KOPT-K1 (cell line): ENCODE data around the gene DYNC2H1.

Experiments used
- H3K27ac ChIP-seq: fragments of 200-600 bp; sonication (generic); 2 replicates; pipeline ENCODE4 v1.5.1; 2016; ENCODE audit warnings: antibody characterized with exemption, mild to moderate bottlenecking, low read depth, low read length; ENCODE audit not compliant: poor library complexity, severe bottlenecking
- H3K36me3 ChIP-seq: fragments of 200-600 bp; sonication (generic); 2 replicates; pipeline ENCODE4 v1.5.1; 2017; ENCODE audit warnings: antibody characterized with exemption, mild to moderate bottlenecking, low read length, moderate library complexity; ENCODE audit not compliant: insufficient read depth
- H3K9me3 ChIP-seq: fragments of 200-600 bp; sonication (generic); 2 replicates; pipeline ENCODE4 v1.5.1; 2017; ENCODE audit warnings: antibody characterized with exemption, low read length, mild to moderate bottlenecking; ENCODE audit not compliant: insufficient read depth, poor library complexity, severe bottlenecking

DYNC2H1 gene

DNA sequence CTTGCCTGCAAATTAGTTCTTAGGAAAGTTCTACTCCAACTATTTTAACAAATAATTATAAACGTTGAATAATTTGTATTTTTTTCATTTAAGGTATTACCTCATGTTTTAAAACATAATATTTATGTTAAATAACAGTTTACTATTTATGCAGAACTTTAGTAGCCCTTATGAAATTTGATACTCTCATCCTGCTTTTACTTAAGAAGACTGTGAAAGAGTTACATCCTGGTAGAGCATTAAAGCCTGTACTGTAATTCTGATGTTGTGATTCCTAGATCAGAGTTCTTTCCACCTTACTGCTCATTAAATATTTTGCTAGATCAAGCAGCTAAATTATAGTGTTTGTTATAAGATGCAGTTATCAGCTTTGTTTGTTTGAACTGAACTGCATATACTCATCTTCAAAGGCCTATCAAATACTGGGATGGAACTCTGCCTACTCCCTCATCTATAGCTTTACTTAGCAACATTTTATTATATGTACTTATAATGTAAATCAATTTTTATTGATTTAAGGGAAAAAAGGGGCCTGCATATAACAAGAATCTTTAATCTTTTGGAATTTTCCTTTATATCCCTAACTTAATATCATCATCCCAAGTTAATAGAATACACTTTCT lies 304.2 kb downstream of the DYNC2H1 start:
- Histone ChIP-seq H3K27ac (no peak overlapping the region), H3K36me3 (no peaks in the 10 kb centered on the region), H3K9me3 (no peaks in the 10 kb centered on the region)

DNA sequence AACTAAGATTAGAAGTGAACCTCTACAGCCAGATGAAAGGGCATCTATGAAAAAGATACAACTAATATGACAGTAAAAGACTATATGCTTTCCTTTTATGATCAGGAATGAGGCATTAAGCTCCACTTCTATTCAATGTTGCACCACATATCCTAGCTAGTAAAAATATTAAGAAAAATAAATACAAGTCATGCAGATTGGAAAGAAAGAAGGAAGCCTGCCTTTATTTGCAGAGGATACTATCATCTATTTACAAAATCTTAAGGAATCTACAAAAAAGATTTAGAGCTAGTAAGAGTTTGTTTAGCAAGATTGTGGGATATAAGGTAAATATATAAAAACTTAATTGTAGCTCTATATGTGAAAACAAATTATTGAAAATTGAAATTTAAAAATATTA lies 308.8 kb downstream of the DYNC2H1 start:
- no peaks in the 10 kb centered on the region for H3K9me3 ChIP-seq
- no peaks in the 10 kb centered on the region for H3K36me3 ChIP-seq
- no peak overlapping the region for H3K27ac ChIP-seq

DNA sequence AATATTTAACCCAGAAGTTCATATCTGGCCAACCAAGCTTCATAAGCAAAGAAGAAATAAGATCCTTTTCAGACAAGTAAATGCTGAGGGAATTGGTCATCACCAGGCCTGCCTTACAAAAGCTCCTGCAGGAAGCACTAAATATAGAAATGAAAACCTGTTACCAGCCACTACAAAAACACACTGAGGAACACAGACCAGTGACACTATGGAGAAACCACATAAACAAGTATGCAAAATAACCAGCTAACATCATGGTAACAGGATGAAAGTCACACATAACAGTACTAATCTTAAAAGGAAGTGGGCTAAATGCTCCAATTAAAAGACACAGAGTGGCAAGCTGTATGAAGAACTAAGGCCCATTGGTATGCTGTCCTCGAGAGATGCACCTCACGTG lies 311.4 kb downstream of the DYNC2H1 start:
- no peaks in the 10 kb centered on the region for H3K9me3 ChIP-seq
- no peak overlapping the region for H3K27ac ChIP-seq
- H3K36me3 ChIP-seq, result no peaks in the 10 kb centered on the region

DNA sequence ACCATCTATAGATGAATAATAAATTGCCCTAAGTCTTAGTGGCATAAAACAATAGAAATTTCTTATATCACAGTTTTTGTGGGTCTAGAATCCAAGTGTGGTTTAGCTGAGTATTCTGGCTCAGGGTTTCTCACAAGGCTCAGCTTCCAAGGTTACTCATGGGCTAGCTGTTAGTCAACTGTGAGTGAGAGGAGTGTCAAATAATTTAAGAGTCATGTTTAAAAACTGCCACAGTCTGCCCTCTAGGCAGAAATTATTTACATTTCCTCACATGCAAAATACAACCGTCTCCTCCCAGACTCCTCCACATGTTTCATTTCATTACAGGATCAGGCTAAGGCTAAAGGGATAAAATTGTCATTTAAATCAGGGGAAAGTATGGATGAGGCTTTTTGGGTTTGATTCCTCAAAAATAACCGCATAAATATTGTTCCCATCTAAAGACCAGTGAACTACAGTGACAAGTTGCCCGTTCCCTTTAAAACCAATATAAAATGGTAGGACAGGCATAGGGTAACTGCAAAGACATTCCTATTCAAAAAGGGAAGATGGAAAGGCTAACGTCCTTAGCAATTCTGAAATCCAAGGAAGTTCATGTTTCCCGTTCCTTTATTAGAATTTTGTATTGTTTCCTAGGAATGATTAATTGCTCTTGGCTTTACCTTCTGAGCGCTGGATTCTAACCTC lies 324.3 kb downstream of the DYNC2H1 start:
- Histone ChIP-seq H3K27ac (no peak overlapping the region), H3K36me3 (no peaks in the 10 kb centered on the region), H3K9me3 (no peaks in the 10 kb centered on the region)

DNA sequence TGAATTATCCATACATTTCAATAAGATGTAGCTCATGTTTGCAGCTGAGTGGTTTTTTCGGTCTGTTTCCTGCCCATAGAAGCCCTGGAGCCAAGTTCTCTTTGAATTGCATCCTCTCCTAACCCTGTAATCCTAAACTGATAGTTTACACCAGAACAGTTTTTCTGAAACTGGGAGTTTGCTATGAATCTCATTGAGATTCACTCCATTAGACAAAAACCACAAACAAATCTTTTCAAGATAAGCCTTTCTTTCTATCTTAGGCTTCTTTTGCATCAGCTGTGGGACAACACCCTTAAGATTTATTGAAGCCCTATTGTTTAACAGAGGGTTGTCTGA lies 324.8 kb downstream of the DYNC2H1 start:
- Histone ChIP-seq H3K27ac (no peak overlapping the region), H3K9me3 (no peaks in the 10 kb centered on the region), H3K36me3 (no peaks in the 10 kb centered on the region)

DNA sequence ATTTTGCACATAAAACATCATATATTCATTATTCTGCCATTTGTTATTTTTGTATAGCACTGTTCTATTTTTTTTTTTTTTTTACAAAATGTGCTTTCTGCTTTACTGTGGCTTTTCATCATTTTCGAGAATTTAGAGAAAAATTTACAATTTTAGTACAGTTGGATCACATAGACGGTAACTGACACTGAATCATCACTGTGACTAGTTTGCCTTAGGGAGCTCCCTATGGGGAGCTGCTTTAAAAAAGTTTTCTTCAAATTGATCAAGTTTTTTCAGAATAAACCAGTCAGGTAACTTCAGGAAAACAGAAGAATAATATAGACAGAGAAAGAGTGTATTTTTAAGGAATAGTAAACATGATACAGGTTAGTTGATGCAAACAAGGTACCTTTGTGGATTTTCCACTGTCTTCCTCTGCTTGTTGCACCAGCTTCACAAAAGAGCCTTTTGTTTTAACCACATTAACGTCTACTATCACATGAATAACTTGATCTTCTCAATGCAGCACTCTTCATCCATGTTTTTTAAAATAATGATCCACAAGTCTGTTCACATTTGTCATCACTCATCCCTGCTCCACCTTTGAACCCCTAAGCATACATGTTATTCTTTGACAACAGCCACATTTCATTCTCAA lies 327.0 kb downstream of the DYNC2H1 start:
- Histone ChIP-seq H3K36me3 (no peaks in the 10 kb centered on the region), H3K27ac (no peak overlapping the region), H3K9me3 (no peaks in the 10 kb centered on the region)

DNA sequence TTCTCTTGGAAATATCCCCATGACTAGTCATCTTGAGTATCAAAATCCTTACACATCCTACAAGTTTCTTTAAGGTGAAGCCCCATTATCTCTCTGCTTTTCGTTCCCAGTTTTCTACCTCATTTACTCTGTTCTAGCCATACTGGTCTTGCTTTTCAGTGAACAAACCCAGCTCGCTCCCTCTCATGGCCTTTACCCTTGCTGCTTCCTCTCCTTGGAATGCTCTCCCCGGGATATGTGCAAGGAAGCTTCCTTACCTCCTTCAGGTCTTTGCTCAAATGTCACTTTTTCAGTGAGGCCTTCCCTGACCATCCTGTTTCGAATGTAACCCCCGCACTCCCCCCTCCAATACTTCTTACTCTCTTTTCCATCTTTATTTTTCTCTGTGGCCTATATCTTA lies 331.8 kb downstream of the DYNC2H1 start:
- H3K36me3 ChIP-seq, result no peaks in the 10 kb centered on the region
- no peak overlapping the region for H3K27ac ChIP-seq
- H3K9me3 ChIP-seq, result no peaks in the 10 kb centered on the region

DNA sequence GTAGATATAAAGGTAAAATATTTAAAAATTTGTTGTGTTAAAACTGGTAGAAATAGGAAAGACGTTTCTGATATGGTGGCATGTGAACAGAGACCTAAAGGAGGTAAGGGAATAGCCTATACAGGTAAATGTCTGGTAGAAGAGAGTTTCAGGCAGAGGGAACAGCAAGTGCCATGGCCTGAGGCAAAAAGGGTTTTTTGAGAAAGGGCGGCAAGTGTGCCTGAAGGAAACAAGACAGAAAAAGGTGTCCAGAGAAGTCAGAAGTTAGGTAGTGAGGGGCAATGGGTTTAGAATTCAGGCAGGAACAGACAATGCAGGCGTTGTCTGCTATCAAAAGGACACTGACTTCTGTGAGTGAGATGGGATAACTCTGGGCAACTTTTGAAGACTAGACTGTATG lies 339.7 kb downstream of the DYNC2H1 start:
- Histone ChIP-seq H3K9me3 (no peaks in the 10 kb centered on the region), H3K27ac (no peak overlapping the region), H3K36me3 (no peaks in the 10 kb centered on the region)

DNA sequence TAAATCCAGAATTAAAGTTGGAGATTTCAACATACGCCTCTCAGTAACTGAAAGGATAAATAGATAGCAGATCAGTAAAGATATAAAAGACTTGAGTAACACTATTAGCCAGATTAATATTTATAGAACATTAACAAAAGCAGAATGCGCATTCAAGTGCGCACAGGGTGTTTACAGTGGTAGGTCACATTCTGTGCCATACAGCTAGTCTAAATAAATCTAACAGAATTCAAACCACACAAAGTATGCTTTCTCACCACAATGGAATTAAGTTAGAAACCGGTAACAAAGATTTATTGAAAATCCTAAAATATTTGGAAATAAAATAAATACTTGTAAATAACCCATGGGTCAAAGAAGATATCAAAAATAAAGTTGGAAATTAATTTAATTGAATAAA lies 341.0 kb downstream of the DYNC2H1 start:
- Histone ChIP-seq H3K27ac (no peak overlapping the region), H3K9me3 (no peaks in the 10 kb centered on the region), H3K36me3 (no peaks in the 10 kb centered on the region)

DNA sequence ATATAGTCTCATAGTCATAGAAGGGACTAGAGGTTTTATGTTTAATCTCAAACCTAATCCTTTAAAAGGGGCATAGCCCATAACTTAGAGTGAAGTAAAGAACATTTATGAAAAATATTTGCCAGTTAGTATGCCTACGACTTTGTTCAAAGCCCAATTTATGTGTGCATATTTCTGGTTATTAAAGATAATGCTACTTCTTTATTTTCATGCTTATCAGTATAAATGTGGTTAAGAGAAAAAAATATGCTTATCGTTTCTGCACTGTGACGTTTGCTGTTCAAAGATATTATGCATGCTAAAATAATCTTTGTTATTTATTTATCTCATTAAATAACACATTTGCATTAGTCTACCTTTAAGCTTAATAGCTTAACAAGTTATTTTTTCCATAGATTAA lies 343.9 kb downstream of the DYNC2H1 start:
- Histone ChIP-seq H3K9me3 (no peaks in the 10 kb centered on the region), H3K27ac (no peak overlapping the region), H3K36me3 (no peaks in the 10 kb centered on the region)

DNA sequence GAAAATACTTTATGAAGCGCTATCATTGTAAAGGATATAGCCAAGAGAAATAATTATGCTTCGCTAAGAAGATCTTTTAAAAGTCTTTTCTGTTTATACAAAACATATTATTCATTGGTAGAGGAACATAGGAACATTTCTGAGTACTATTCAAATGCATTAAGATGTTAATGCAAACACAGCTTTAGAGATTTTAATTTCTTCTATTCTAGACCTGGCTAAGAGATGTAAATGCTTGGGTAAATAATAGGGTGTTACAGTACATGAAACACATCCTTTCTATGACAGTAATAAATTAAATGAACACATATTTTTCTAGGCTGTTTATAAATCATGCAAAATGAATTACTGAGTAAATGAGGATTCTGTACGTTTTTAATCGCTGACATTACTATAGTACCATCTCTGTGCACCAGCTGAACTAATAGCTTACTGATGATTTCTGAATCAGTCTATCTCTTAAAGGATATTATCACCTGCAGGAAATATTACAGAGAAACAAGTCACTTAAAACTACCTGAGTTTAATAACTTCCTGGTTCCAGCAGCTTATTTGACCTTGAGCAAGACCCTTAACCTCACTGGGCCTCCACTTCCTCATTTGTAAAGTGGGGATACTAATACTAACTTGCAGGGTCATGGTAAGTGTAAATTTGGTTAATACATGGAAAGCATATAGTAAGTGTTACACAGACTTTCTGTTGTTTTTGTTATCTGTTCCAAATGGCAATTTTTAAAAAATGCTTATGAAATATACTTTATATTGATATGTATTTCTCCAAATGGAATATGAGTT lies 344.9 kb downstream of the DYNC2H1 start:
- H3K9me3 ChIP-seq, result no peaks in the 10 kb centered on the region
- no peak overlapping the region for H3K27ac ChIP-seq
- no peaks in the 10 kb centered on the region for H3K36me3 ChIP-seq

DNA sequence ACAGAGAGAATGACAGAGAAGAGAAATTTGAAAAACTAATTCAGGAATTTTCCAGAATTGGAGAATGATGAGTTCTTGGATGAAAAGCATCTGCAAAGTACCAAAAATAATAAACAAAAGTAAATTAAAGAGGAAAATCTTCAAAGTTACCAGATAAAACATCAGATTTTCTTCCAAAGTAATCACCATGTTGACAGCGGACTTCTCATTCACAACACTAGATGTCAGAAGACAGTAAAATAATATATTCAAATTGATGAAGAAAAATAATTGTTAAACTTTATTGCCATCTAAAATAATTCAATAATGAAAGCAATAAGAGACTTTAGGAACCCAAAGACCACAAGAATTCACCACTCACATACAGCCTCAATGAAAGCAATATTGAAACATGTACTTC lies 355.2 kb downstream of the DYNC2H1 start:
- Histone ChIP-seq H3K9me3 (no peaks in the 10 kb centered on the region), H3K27ac (no peak overlapping the region), H3K36me3 (no peaks in the 10 kb centered on the region)

DNA sequence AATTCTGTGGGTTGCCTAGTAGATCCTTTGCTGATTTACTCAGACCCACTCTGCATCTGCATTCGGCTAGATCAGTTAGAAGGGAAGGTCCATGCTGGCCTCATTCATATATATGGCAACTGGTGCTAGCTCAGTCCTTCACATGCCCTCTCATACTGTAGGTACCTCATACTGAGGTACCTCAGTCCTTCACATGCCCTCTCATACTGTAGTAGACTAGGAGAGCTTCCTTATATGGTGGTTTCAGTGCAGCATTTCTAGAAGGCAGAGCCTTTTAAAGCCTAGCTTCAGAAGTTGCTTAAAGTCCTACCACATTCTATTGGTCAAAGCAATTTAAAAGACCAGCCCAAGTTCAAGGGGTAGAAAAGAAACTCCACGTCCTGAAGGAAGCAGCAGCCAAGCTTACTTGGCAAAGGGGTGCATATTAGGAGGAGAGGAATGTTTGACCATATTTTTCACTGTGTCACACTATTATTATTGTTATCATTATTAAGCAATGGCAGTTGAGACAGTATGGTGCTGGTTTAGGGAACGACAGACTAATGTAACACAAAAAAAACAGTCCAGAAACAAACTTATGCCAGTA lies 356.4 kb downstream of the DYNC2H1 start:
- no peaks in the 10 kb centered on the region for H3K36me3 ChIP-seq
- H3K27ac ChIP-seq, result no peak overlapping the region
- no peaks in the 10 kb centered on the region for H3K9me3 ChIP-seq

DNA sequence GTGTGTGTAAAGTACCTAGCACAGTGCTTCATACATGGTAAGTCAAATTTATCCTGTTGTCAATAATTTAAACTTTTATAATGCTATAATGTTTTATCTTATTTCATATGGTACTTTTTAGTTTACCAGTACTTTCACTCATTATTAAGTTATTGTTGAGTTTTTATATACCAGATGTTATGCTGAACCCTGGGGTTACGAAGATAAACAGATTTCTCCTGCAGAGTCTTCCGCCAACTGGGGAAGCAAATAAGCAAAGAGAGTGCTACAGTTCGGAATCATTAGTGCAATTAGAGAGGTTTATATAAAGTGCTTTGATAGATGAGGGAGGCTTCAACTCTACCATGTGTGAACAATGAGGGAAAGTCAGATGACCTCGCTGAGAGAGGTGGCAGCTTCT lies 362.3 kb downstream of the DYNC2H1 start:
- H3K27ac ChIP-seq, result no peak overlapping the region
- H3K9me3 ChIP-seq, result no peaks in the 10 kb centered on the region
- H3K36me3 ChIP-seq, result no peaks in the 10 kb centered on the region

DNA sequence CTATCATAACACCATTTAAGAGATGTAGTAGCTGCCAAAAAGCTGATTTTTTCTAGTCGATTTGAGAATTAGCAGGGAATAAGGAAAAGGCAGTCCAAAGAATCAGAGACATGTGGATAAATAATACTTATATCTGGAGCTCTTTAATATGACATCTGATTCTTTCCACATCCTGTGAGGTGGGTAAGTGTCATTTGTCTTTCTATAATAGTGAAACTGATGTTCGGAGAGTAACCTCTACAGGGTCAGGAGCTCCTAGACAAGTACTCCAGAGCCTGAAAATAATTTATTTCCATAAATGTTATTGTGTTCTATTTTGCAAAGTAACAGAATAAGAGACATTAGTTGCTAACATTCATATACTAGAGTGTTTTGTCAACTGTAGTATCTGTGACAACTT lies 367.6 kb downstream of the DYNC2H1 start:
- Histone ChIP-seq H3K27ac (no peak overlapping the region), H3K36me3 (no peaks in the 10 kb centered on the region)

More for the DNA sequence above, 367.6 kb downstream of the DYNC2H1 start:
- H3K9me3 ChIP-seq, result no peaks in the 10 kb centered on the region
